GM23338 (cell line): ENCODE results near the gene PURA.

Experiments
- CREB1 ChIP-seq: fragments of 250-450 bp; sonication (Bioruptor Pico); IDR thresholded peaks from 2 replicates; pipeline ENCODE4 v1.5.0; 2020; ENCODE audit warnings: low read depth, mild to moderate bottlenecking, moderate library complexity
- EZH2 ChIP-seq: fragments of 200-600 bp; sonication (generic); IDR thresholded peaks from one replicate; pipeline ENCODE4 v1.8.0; 2017; ENCODE audit warnings: antibody characterized with exemption, mild to moderate bottlenecking, low read depth; ENCODE audit not compliant: unreplicated experiment
- EZH2phosphoT487 ChIP-seq: fragments of 200-600 bp; sonication (generic); IDR thresholded peaks from one replicate; pipeline ENCODE4 v1.8.1; 2018; ENCODE audit warnings: antibody characterized with exemption; ENCODE audit not compliant: unreplicated experiment
- NANOG ChIP-seq: IDR thresholded peaks from 2 replicates; pipeline ENCODE4 v1.6.1; 2016; ENCODE audit warnings: antibody characterized with exemption, borderline replicate concordance
- POLR2AphosphoS5 ChIP-seq: IDR thresholded peaks from 2 replicates; pipeline ENCODE4 v1.6.1; 2016; ENCODE audit warnings: antibody characterized with exemption, low read depth
- TF ChIP-seq, protein P1 (sequence below): IDR thresholded peaks from one replicate; pipeline ENCODE4 v1.6.1; 2018; ENCODE audit warnings: antibody characterized with exemption; ENCODE audit not compliant: unreplicated experiment
- TF ChIP-seq, protein P2 (sequence below), 2 experiments: fragments of 200-600 bp in 1 of 2; sonication (generic) in 1 of 2; conservative IDR thresholded peaks; 2 replicates each; pipeline versions ENCODE4 v1.5.1 to v1.6.1; 2016 to 2017; ENCODE audit warnings: antibody characterized with exemption in 2 of 2, low read depth in 2 of 2, mild to moderate bottlenecking in 2 of 2, moderate library complexity in 1 of 2
- TF ChIP-seq, protein P3 (sequence below): IDR thresholded peaks from 2 replicates; pipeline ENCODE4 v1.6.1; 2016; ENCODE audit warnings: antibody characterized with exemption
- TF ChIP-seq, protein P4 (sequence below): fragments of 250-450 bp; sonication (Bioruptor Pico); IDR thresholded peaks from 2 replicates; pipeline ENCODE4 v1.5.0; 2020; ENCODE audit warnings: mild to moderate bottlenecking, moderate library complexity

DNA sequence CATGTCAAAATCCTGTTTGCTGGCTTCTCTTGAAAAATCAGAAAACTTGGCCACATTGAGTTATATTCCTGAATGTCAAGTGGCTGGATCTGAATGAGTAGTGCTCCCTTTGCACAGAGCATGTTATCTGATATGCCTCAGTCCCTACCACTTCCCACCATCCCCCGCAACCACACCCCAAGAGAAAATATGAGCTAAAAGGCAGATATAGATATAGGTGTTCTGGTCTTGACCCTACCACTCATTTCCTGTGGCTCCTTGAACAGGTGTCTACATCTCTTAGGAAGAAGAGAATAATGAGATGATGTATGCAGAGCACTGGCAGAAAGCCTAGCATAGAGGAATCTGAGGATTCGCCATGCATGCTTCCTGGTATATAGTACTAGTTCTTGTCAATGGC is 54.5 kb downstream of the PURA start:
- TF ChIP-seq, protein P1, sequence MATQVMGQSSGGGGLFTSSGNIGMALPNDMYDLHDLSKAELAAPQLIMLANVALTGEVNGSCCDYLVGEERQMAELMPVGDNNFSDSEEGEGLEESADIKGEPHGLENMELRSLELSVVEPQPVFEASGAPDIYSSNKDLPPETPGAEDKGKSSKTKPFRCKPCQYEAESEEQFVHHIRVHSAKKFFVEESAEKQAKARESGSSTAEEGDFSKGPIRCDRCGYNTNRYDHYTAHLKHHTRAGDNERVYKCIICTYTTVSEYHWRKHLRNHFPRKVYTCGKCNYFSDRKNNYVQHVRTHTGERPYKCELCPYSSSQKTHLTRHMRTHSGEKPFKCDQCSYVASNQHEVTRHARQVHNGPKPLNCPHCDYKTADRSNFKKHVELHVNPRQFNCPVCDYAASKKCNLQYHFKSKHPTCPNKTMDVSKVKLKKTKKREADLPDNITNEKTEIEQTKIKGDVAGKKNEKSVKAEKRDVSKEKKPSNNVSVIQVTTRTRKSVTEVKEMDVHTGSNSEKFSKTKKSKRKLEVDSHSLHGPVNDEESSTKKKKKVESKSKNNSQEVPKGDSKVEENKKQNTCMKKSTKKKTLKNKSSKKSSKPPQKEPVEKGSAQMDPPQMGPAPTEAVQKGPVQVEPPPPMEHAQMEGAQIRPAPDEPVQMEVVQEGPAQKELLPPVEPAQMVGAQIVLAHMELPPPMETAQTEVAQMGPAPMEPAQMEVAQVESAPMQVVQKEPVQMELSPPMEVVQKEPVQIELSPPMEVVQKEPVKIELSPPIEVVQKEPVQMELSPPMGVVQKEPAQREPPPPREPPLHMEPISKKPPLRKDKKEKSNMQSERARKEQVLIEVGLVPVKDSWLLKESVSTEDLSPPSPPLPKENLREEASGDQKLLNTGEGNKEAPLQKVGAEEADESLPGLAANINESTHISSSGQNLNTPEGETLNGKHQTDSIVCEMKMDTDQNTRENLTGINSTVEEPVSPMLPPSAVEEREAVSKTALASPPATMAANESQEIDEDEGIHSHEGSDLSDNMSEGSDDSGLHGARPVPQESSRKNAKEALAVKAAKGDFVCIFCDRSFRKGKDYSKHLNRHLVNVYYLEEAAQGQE: no peak
- TF ChIP-seq, protein P2, sequence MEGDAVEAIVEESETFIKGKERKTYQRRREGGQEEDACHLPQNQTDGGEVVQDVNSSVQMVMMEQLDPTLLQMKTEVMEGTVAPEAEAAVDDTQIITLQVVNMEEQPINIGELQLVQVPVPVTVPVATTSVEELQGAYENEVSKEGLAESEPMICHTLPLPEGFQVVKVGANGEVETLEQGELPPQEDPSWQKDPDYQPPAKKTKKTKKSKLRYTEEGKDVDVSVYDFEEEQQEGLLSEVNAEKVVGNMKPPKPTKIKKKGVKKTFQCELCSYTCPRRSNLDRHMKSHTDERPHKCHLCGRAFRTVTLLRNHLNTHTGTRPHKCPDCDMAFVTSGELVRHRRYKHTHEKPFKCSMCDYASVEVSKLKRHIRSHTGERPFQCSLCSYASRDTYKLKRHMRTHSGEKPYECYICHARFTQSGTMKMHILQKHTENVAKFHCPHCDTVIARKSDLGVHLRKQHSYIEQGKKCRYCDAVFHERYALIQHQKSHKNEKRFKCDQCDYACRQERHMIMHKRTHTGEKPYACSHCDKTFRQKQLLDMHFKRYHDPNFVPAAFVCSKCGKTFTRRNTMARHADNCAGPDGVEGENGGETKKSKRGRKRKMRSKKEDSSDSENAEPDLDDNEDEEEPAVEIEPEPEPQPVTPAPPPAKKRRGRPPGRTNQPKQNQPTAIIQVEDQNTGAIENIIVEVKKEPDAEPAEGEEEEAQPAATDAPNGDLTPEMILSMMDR (conservative IDR thresholded peaks at IDR 0.05; ENCODE audit: low read depth in 2 of 2): no peak
- TF ChIP-seq POLR2AphosphoS5: no peak
- TF ChIP-seq, protein P3, sequence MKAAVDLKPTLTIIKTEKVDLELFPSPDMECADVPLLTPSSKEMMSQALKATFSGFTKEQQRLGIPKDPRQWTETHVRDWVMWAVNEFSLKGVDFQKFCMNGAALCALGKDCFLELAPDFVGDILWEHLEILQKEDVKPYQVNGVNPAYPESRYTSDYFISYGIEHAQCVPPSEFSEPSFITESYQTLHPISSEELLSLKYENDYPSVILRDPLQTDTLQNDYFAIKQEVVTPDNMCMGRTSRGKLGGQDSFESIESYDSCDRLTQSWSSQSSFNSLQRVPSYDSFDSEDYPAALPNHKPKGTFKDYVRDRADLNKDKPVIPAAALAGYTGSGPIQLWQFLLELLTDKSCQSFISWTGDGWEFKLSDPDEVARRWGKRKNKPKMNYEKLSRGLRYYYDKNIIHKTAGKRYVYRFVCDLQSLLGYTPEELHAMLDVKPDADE: no peak
- TF ChIP-seq CREB1 (CRISPR knock-in tag): no peak
- TF ChIP-seq EZH2: no peak
- TF ChIP-seq EZH2phosphoT487: no peak
- no peak for TF ChIP-seq NANOG
- TF ChIP-seq, protein P4, sequence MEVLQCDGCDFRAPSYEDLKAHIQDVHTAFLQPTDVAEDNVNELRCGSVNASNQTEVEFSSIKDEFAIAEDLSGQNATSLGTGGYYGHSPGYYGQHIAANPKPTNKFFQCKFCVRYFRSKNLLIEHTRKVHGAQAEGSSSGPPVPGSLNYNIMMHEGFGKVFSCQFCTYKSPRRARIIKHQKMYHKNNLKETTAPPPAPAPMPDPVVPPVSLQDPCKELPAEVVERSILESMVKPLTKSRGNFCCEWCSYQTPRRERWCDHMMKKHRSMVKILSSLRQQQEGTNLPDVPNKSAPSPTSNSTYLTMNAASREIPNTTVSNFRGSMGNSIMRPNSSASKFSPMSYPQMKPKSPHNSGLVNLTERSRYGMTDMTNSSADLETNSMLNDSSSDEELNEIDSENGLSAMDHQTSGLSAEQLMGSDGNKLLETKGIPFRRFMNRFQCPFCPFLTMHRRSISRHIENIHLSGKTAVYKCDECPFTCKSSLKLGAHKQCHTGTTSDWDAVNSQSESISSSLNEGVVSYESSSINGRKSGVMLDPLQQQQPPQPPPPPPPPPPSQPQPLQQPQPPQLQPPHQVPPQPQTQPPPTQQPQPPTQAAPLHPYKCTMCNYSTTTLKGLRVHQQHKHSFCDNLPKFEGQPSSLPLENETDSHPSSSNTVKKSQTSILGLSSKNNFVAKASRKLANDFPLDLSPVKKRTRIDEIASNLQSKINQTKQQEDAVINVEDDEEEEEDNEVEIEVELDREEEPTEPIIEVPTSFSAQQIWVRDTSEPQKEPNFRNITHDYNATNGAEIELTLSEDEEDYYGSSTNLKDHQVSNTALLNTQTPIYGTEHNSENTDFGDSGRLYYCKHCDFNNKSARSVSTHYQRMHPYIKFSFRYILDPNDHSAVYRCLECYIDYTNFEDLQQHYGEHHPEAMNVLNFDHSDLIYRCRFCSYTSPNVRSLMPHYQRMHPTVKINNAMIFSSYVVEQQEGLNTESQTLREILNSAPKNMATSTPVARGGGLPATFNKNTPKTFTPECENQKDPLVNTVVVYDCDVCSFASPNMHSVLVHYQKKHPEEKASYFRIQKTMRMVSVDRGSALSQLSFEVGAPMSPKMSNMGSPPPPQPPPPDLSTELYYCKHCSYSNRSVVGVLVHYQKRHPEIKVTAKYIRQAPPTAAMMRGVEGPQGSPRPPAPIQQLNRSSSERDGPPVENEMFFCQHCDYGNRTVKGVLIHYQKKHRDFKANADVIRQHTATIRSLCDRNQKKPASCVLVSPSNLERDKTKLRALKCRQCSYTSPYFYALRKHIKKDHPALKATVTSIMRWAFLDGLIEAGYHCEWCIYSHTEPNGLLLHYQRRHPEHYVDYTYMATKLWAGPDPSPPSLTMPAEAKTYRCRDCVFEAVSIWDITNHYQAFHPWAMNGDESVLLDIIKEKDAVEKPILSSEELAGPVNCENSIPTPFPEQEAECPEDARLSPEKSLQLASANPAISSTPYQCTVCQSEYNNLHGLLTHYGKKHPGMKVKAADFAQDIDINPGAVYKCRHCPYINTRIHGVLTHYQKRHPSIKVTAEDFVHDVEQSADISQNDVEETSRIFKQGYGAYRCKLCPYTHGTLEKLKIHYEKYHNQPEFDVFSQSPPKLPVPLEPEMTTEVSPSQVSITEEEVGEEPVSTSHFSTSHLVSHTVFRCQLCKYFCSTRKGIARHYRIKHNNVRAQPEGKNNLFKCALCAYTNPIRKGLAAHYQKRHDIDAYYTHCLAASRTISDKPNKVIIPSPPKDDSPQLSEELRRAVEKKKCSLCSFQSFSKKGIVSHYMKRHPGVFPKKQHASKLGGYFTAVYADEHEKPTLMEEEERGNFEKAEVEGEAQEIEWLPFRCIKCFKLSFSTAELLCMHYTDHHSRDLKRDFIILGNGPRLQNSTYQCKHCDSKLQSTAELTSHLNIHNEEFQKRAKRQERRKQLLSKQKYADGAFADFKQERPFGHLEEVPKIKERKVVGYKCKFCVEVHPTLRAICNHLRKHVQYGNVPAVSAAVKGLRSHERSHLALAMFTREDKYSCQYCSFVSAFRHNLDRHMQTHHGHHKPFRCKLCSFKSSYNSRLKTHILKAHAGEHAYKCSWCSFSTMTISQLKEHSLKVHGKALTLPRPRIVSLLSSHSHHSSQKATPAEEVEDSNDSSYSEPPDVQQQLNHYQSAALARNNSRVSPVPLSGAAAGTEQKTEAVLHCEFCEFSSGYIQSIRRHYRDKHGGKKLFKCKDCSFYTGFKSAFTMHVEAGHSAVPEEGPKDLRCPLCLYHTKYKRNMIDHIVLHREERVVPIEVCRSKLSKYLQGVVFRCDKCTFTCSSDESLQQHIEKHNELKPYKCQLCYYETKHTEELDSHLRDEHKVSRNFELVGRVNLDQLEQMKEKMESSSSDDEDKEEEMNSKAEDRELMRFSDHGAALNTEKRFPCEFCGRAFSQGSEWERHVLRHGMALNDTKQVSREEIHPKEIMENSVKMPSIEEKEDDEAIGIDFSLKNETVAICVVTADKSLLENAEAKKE: no peak
